ENCODE data around the gene C2CD2L.

- TF ChIP-seq CTCF (IDR thresholded peaks at IDR 0.05; ENCODE audit: extremely low read depth in 1 of 2, insufficient read depth in 1 of 2, low read depth in 1 of 2, low read length in 2 of 2) (no peak), EZH2 (IDR thresholded peaks at IDR 0.05; ENCODE audit: borderline replicate concordance, low read depth, low read length, severe bottlenecking) (no peak), POLR2AphosphoS5 (IDR thresholded peaks at IDR 0.05; ENCODE audit: insufficient read depth, low read depth, low read length) (no peak)
Measured at GRCh38 chr11:119118946-119119345, 11.8 kb downstream of the C2CD2L start.
